NCI-H1092 treated with DMSO at 0.1 percent for 48 hours (cell line): ENCODE data around the gene GPX3.

Experiments used
- DNase-seq: peaks from one replicate; lab custom pipeline; 2025; lab: John Stamatoyannopoulos, UW

The GPX3 gene

GRCh38 chr5:151014680-151015343 lies 5.6 kb upstream of the GPX3 start:
- no peak for DNase-seq

GRCh38 chr5:151015974-151016587 lies 4.3 kb upstream of the GPX3 start:
- DNase-seq = no peak

- DNase-seq = no peak
These were observed 3.7 kb upstream of the GPX3 start for GRCh38 chr5:151016700-151017099.

GRCh38 chr5:151017897-151018296 lies 2.5 kb upstream of the GPX3 start:
- no peak for DNase-seq

GRCh38 chr5:151018846-151019245 lies 1.5 kb upstream of the GPX3 start:
- no peak for DNase-seq

GRCh38 chr5:151019331-151019730 lies 1.1 kb upstream of the GPX3 start:
- no peak for DNase-seq

- DNase-seq = no peak
These were observed 1.4 kb downstream of the GPX3 start for GRCh38 chr5:151021746-151022145.

GRCh38 chr5:151022511-151023018 lies 2.2 kb downstream of the GPX3 start:
- DNase-seq = no peak

GRCh38 chr5:151023047-151023615 lies 2.7 kb downstream of the GPX3 start:
- no peak for DNase-seq

GRCh38 chr5:151023651-151024050 lies 3.3 kb downstream of the GPX3 start:
- DNase-seq = no peak

- DNase-seq = no peak
These were observed 4.3 kb downstream of the GPX3 start for GRCh38 chr5:151024440-151025249.

GRCh38 chr5:151025250-151025606 lies 4.8 kb downstream of the GPX3 start:
- no peak for DNase-seq

- no peak for DNase-seq
These were observed 5.7 kb downstream of the GPX3 start for GRCh38 chr5:151026088-151026487.

GRCh38 chr5:151026679-151027078 lies 6.3 kb downstream of the GPX3 start:
- DNase-seq = no peak

GRCh38 chr5:151027961-151028479 lies 7.6 kb downstream of the GPX3 start:
- DNase-seq = no peak

- no peak for DNase-seq
These were observed 8.3 kb downstream of the GPX3 start for GRCh38 chr5:151028717-151029116.

- DNase-seq = no peak
These were observed 9.0 kb downstream of the GPX3 start for GRCh38 chr5:151029179-151030055.

GRCh38 chr5:151030056-151030336 lies 9.6 kb downstream of the GPX3 start:
- no peak for DNase-seq

GRCh38 chr5:151030379-151030778 lies 10.0 kb downstream of the GPX3 start:
- no peak for DNase-seq

GRCh38 chr5:151031554-151031953 lies 11.2 kb downstream of the GPX3 start:
- DNase-seq = no peak

- DNase-seq = no peak
These were observed 13.0 kb downstream of the GPX3 start for GRCh38 chr5:151033217-151033934.
